Upper lobe of left lung (tissue), 4 donors: ENCODE data around the gene MAMDC4.

Experiments used
- CTCF ChIP-seq, 6 experiments: fragments of 450-650 bp in 4 of 6; fragments of 200-600 bp in 2 of 6; sonication (generic) in 2 of 6; IDR thresholded peaks; one replicate each; pipeline ENCODE4 v1.5.1; 2016 to 2019; ENCODE audit warnings: antibody characterized with exemption in 6 of 6
- POLR2A ChIP-seq, 4 donors: fragments of 450-650 bp; IDR thresholded peaks; one replicate each; pipeline ENCODE4 v1.5.1; 2016 to 2017; ENCODE audit warnings: antibody characterized with exemption in 4 of 4, mild to moderate bottlenecking in 2 of 4
- POLR2AphosphoS5 ChIP-seq, 2 donors: sonication (generic); formaldehyde crosslinking; IDR thresholded peaks; one replicate each; pipeline ENCODE4 v1.5.1; 2017; ENCODE audit warnings: antibody characterized with exemption in 2 of 2

GRCh38 chr9:136829412-136829811, 22.7 kb upstream of the MAMDC4 start:
- TF ChIP-seq POLR2A (IDR thresholded peaks at IDR 0.05) (no peak), CTCF (IDR thresholded peaks at IDR 0.05) (no peak), POLR2AphosphoS5 (IDR thresholded peaks at IDR 0.05) (no peak)
